Neural progenitor cell (in vitro differentiated cells): Measurements from ENCODE around the gene FAM118A. TPM values are rescaled to one million over a fixed set of nuclear protein-coding genes. Genes with fewer than 3 reads are reported as not detected.

Experiments
- DNase-seq: peaks from one replicate; pipeline ENCODE4 v3.0.0-alpha.2; 2016; ENCODE audit warnings: low spot score
- H2AFZ ChIP-seq: fragments of 200-600 bp; sonication (generic); replicated peaks from 2 replicates; pipeline ENCODE4 v1.6.1; 2016; ENCODE audit warnings: antibody characterized with exemption
- H3F3A ChIP-seq: fragments of 200-600 bp; sonication (generic); 2 replicates; pipeline ENCODE4 v1.6.1; 2016; ENCODE audit warnings: antibody characterized with exemption, low read depth
- H3K27ac ChIP-seq: fragments of 200-600 bp; sonication (generic); 2 replicates; pipeline ENCODE4 v1.5.1; 2016; ENCODE audit warnings: mild to moderate bottlenecking
- H3K27me3 ChIP-seq: fragments of 200-600 bp; sonication (generic); 2 replicates; pipeline ENCODE4 v1.6.1; 2016; ENCODE audit warnings: mild to moderate bottlenecking, moderate library complexity
- H3K36me3 ChIP-seq: fragments of 200-600 bp; sonication (generic); 2 replicates; pipeline ENCODE4 v1.5.1; 2016
- H3K4me1 ChIP-seq: fragments of 200-600 bp; sonication (generic); 2 replicates; pipeline ENCODE4 v1.6.1; 2016; ENCODE audit warnings: mixed run types
- H3K4me2 ChIP-seq: fragments of 200-600 bp; sonication (generic); 2 replicates; pipeline ENCODE4 v1.6.1; 2016
- H3K4me3 ChIP-seq: fragments of 200-600 bp; sonication (generic); 2 replicates; pipeline ENCODE4 v1.5.1; 2016
- H3K79me2 ChIP-seq: fragments of 200-600 bp; sonication (generic); 2 replicates; pipeline ENCODE4 v1.6.1; 2016; ENCODE audit warnings: low read depth
- H3K9ac ChIP-seq: fragments of 200-600 bp; sonication (generic); 2 replicates; pipeline ENCODE4 v1.6.1; 2016
- H3K9me3 ChIP-seq: fragments of 200-600 bp; sonication (generic); 2 replicates; pipeline ENCODE4 v1.5.1; 2016; ENCODE audit warnings: low read depth
- H4K20me1 ChIP-seq: fragments of 200-600 bp; sonication (generic); 2 replicates; pipeline ENCODE4 v1.6.1; 2016; ENCODE audit warnings: low read depth
- H3K27ac Mint-ChIP-seq: 3 replicates; pipeline ENCODE4 v1.8.0; 2021; ENCODE audit warnings: mixed read lengths
- H3K27me3 Mint-ChIP-seq: 2 replicates; pipeline ENCODE4 v1.8.0; 2022; ENCODE audit warnings: low read depth, mild to moderate bottlenecking, inconsistent platforms, moderate library complexity, mixed read lengths; ENCODE audit not compliant: insufficient read depth
- H3K36me3 Mint-ChIP-seq: 3 replicates; pipeline ENCODE4 v1.8.0; 2021; ENCODE audit warnings: mixed read lengths
- H3K4me1 Mint-ChIP-seq: 3 replicates; pipeline ENCODE4 v1.8.0; 2021; ENCODE audit warnings: mixed read lengths
- H3K4me3 Mint-ChIP-seq: 3 replicates; pipeline ENCODE4 v1.8.0; 2021; ENCODE audit warnings: mild to moderate bottlenecking, moderate library complexity, mixed read lengths
- H3K9me3 Mint-ChIP-seq: 3 replicates; pipeline ENCODE4 v1.8.0; 2020; ENCODE audit warnings: mixed read lengths
- CTCF ChIP-seq: fragments of 200-600 bp; sonication (generic); IDR thresholded peaks from 2 replicates; pipeline ENCODE4 v1.5.1; 2017; ENCODE audit warnings: antibody characterized with exemption, mild to moderate bottlenecking
- EZH2 ChIP-seq: fragments of 200-600 bp; sonication (generic); IDR thresholded peaks from 2 replicates; pipeline ENCODE4 v1.6.1; 2017; ENCODE audit warnings: antibody characterized with exemption, mild to moderate bottlenecking, moderate library complexity
- EZH2phosphoT487 ChIP-seq: fragments of 200-600 bp; sonication (generic); IDR thresholded peaks from 2 replicates; pipeline ENCODE4 v1.6.1; 2017; ENCODE audit warnings: antibody characterized with exemption
- total RNA-seq: library from RNA; depleted of rRNA; stranded (reverse); fragments of >200 nt; gene quantifications from 2 replicates; pipeline ENCODE4 v1.2.3, GENCODE V29; 2015; ENCODE audit warnings: low replicate concordance

Gene FAM118A
- total RNA-seq, 1 donor from 2014 or later, result 75.1 TPM

- Histone ChIP-seq H3K9ac (no peak overlapping the region), H3K4me3 (no peak overlapping the region), H3K27me3 (no peaks in the 10 kb centered on the region), H2AFZ (no peak overlapping the region), H3K9me3 (no peaks in the 10 kb centered on the region), H3K4me1 (no peaks in the 10 kb centered on the region), H3K4me2 (no peak overlapping the region), H3F3A (no peaks in the 10 kb centered on the region), H3K79me2 (no peaks in the 10 kb centered on the region), H3K27ac (no peak overlapping the region), H3K36me3 (no peaks in the 10 kb centered on the region), H4K20me1 (no peaks in the 10 kb centered on the region)
- no peaks in the 10 kb centered on the region for H3K36me3 Mint-ChIP-seq
- H3K9me3 Mint-ChIP-seq, result peaks cover 6% of the 10 kb centered on the region
- no peaks in the 10 kb centered on the region for H3K27me3 Mint-ChIP-seq
- DNase-seq, result no peak
- H3K4me3 Mint-ChIP-seq, result no peak overlapping the region
- no peaks in the 10 kb centered on the region for H3K4me1 Mint-ChIP-seq
- TF ChIP-seq CTCF, result no peak
- no peak for TF ChIP-seq EZH2
- TF ChIP-seq EZH2phosphoT487, result no peak
- H3K27ac Mint-ChIP-seq, result no peak overlapping the region
Observed at GRCh38 chr22:45376009-45376408, 66.3 kb downstream of the FAM118A start.

GRCh38 chr22:45376703-45377102 lies 67.0 kb downstream of the FAM118A start:
- no peak overlapping the region for H3K4me3 ChIP-seq
- H3K9ac ChIP-seq, result no peak overlapping the region
- H3K9me3 ChIP-seq, result no peaks in the 10 kb centered on the region
- no peaks in the 10 kb centered on the region for H4K20me1 ChIP-seq
- Mint-ChIP-seq H3K27ac (no peak overlapping the region), H3K4me1 (no peaks in the 10 kb centered on the region), H3K36me3 (no peaks in the 10 kb centered on the region), H3K4me3 (no peak overlapping the region), H3K9me3 (peaks cover 6% of the 10 kb centered on the region), H3K27me3 (no peaks in the 10 kb centered on the region)
- DNase-seq, result no peak
- H3K36me3 ChIP-seq, result no peaks in the 10 kb centered on the region
- no peak for TF ChIP-seq EZH2phosphoT487
- TF ChIP-seq CTCF, result no peak
- TF ChIP-seq EZH2, result no peak
- H3K27ac ChIP-seq, result no peak overlapping the region
- no peaks in the 10 kb centered on the region for H3K4me1 ChIP-seq
- no peak overlapping the region for H3K4me2 ChIP-seq
- no peak overlapping the region for H2AFZ ChIP-seq
- H3K79me2 ChIP-seq, result no peaks in the 10 kb centered on the region
- no peaks in the 10 kb centered on the region for H3F3A ChIP-seq
- H3K27me3 ChIP-seq, result no peaks in the 10 kb centered on the region

GRCh38 chr22:45381348-45381747 lies 71.6 kb downstream of the FAM118A start:
- no peaks in the 10 kb centered on the region for H3K36me3 Mint-ChIP-seq
- no peaks in the 10 kb centered on the region for H3K4me1 Mint-ChIP-seq
- Histone ChIP-seq H3K27me3 (no peaks in the 10 kb centered on the region), H3K27ac (no peak overlapping the region), H2AFZ (no peak overlapping the region), H3K36me3 (no peaks in the 10 kb centered on the region), H4K20me1 (no peaks in the 10 kb centered on the region), H3K4me1 (no peaks in the 10 kb centered on the region), H3K9me3 (no peaks in the 10 kb centered on the region), H3K4me2 (no peak overlapping the region), H3F3A (no peaks in the 10 kb centered on the region), H3K9ac (no peak overlapping the region), H3K79me2 (no peaks in the 10 kb centered on the region), H3K4me3 (no peak overlapping the region)
- H3K9me3 Mint-ChIP-seq, result no peaks in the 10 kb centered on the region
- H3K4me3 Mint-ChIP-seq, result no peak overlapping the region
- H3K27me3 Mint-ChIP-seq, result peaks cover 2% of the 10 kb centered on the region
- DNase-seq, result no peak
- no peak for TF ChIP-seq CTCF
- TF ChIP-seq EZH2, result no peak
- no peak for TF ChIP-seq EZH2phosphoT487
- no peak overlapping the region for H3K27ac Mint-ChIP-seq

- H4K20me1 ChIP-seq, result no peaks in the 10 kb centered on the region
- no peaks in the 10 kb centered on the region for H3K4me1 ChIP-seq
- peaks cover 8% of the 10 kb centered on the region for H3K27me3 Mint-ChIP-seq
- H3K4me1 Mint-ChIP-seq, result no peaks in the 10 kb centered on the region
- H3K27me3 ChIP-seq, result peaks cover 5% of the 10 kb centered on the region
- no peak overlapping the region for H3K27ac ChIP-seq
- H3K9ac ChIP-seq, result no peak overlapping the region
- H3K27ac Mint-ChIP-seq, result no peak overlapping the region
- H3K4me2 ChIP-seq, result no peak overlapping the region
- no peak for DNase-seq
- no peaks in the 10 kb centered on the region for H3K9me3 ChIP-seq
- H3K36me3 ChIP-seq, result no peaks in the 10 kb centered on the region
- TF ChIP-seq CTCF (no peak), EZH2phosphoT487 (no peak), EZH2 (no peak)
- no peaks in the 10 kb centered on the region for H3K9me3 Mint-ChIP-seq
- H3K4me3 ChIP-seq, result no peak overlapping the region
- H3K36me3 Mint-ChIP-seq, result no peaks in the 10 kb centered on the region
- H2AFZ ChIP-seq, result no peak overlapping the region
- no peaks in the 10 kb centered on the region for H3K79me2 ChIP-seq
- H3K4me3 Mint-ChIP-seq, result no peak overlapping the region
- H3F3A ChIP-seq, result no peaks in the 10 kb centered on the region
Observed at GRCh38 chr22:45389546-45389945, 79.8 kb downstream of the FAM118A start.
